ENCODE data around the gene GALNT9. TPM values are rescaled to one million over a fixed set of nuclear protein-coding genes. Genes with fewer than 3 reads are reported as not detected.

GALNT9 gene
- total and polyA plus RNA-seq, 10 donors = 0.20 to 2.4 (median 0.84) TPM

DNA sequence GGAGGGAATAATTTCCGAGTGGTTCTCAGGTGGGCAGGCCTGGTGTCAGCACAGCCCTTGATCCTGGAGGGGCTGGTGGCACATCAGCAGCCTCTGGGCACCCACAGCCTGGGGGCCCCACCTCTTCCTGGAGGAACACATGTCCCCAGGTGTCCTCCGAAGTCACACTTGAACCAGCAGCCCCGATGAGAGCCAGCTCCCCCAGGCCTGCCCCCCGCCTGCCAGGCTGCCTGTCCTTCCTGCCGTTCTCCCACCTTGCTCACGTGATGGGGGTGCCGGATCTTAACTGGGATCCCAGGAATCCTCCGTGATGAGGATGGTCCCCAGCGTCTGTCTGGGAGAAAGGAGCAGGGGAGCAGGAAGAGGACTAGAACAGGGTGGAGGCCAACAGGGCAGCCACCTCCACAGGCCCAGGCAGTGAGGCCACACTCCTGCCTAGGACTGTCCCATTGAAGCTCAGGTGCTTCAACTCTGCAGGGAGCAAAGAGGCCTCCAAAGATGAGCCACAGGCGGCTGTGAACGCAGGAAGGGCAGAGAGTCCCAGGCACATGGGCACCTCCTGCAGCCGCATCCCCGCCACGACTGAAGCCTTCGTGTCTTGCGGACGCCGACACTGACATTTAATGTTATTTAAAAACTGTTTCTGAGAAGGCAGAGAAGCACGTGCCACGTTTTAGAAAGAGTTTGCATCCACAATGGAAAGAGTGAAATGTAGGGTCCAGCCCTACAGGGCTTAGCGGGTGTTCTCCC, 77.5 kb downstream of the GALNT9 start:
- no peak for TF ChIP-seq POLR2A (IDR thresholded peaks at IDR 0.05)
- intact Hi-C loops (cut with DNase I; ENCODE audit: low total_unique reads) = no loop called here
- H3K9me3 ChIP-seq = no peaks in the 10 kb centered on the region
- no peaks in the 10 kb centered on the region for H3K27me3 ChIP-seq (replicated peaks in 1 of 7)
- H3K27ac ChIP-seq = no peak overlapping the region
- WGBS, 5 donors = 89 to 92% (median 91%) methylated on average over 21 of the region's 21 CpGs
- H3K4me3 ChIP-seq = no peak overlapping the region
- no peaks in the 10 kb centered on the region for H3K36me3 ChIP-seq
- no peaks in the 10 kb centered on the region for H3K4me1 ChIP-seq
- no peak for DNase-seq

DNA sequence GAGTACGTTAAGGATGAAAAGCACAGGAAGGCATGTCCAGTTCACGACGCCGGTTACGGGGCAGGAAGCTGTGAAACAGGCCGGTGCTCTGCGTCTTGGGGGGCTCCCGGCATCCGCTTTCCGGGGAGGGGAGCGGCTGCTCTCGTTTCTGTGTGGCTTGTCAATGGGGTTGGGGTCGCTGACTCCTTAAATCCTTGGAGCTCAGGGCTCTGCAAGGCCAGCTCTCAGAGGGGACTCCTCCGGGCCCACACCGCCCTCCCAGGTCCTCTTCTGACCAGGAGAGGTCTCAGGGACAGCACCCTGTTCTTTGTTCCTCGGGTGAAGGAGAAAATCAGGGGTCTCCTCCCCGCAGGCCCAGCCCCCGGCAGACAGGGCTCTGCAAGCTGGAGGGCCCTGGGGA, 78.1 kb downstream of the GALNT9 start:
- TF ChIP-seq POLR2A (IDR thresholded peaks at IDR 0.05) (no peak), POLR2AphosphoS5 (IDR thresholded peaks at IDR 0.05) (no peak)
- TF ChIP-seq, protein P1, sequence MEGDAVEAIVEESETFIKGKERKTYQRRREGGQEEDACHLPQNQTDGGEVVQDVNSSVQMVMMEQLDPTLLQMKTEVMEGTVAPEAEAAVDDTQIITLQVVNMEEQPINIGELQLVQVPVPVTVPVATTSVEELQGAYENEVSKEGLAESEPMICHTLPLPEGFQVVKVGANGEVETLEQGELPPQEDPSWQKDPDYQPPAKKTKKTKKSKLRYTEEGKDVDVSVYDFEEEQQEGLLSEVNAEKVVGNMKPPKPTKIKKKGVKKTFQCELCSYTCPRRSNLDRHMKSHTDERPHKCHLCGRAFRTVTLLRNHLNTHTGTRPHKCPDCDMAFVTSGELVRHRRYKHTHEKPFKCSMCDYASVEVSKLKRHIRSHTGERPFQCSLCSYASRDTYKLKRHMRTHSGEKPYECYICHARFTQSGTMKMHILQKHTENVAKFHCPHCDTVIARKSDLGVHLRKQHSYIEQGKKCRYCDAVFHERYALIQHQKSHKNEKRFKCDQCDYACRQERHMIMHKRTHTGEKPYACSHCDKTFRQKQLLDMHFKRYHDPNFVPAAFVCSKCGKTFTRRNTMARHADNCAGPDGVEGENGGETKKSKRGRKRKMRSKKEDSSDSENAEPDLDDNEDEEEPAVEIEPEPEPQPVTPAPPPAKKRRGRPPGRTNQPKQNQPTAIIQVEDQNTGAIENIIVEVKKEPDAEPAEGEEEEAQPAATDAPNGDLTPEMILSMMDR (IDR thresholded peaks at IDR 0.05 in 8 of 11, conservative IDR thresholded peaks at IDR 0.05 in 3 of 11) = no peak
- Histone ChIP-seq H3K36me3 (no peaks in the 10 kb centered on the region), H3K4me3 (no peak overlapping the region), H3K27ac (no peak overlapping the region), H3K4me1 (no peaks in the 10 kb centered on the region), H3K27me3 (replicated peaks in 1 of 7) (no peaks in the 10 kb centered on the region), H3K9me3 (no peaks in the 10 kb centered on the region)
- intact Hi-C loops (cut with DNase I; ENCODE audit: low total_unique reads) = no loop called here
- 74 to 88% (median 84%) methylated on average over 18 of the region's 18 CpGs for WGBS, 5 donors
- DNase-seq = no peak

GRCh38 chr12:132250707-132251106, 78.7 kb downstream of the GALNT9 start:
- Histone ChIP-seq H3K27ac (no peak overlapping the region), H3K4me1 (no peaks in the 10 kb centered on the region), H3K36me3 (no peaks in the 10 kb centered on the region), H3K27me3 (replicated peaks in 1 of 7) (no peaks in the 10 kb centered on the region), H3K9me3 (no peaks in the 10 kb centered on the region), H3K4me3 (no peak overlapping the region)
- WGBS, 5 donors = 92 to 95% (median 95%) methylated on average over 33 of the region's 33 CpGs
- TF ChIP-seq, protein P1 (IDR thresholded peaks at IDR 0.05 in 8 of 11, conservative IDR thresholded peaks at IDR 0.05 in 3 of 11) = no peak
- no peak for TF ChIP-seq POLR2AphosphoS5 (IDR thresholded peaks at IDR 0.05)
- no peak for TF ChIP-seq POLR2A (IDR thresholded peaks at IDR 0.05)
- intact Hi-C loops (cut with DNase I; ENCODE audit: low total_unique reads) = no loop called here
- DNase-seq = peak; percentile 61

GRCh38 chr12:132249689-132250478, 79.5 kb downstream of the GALNT9 start:
- 88 to 92% (median 91%) methylated on average over 39 of the region's 39 CpGs for WGBS, 5 donors
- H3K27ac ChIP-seq = no peak overlapping the region
- H3K4me1 ChIP-seq = no peaks in the 10 kb centered on the region
- H3K4me3 ChIP-seq = no peak overlapping the region
- TF ChIP-seq, protein P1 (IDR thresholded peaks at IDR 0.05 in 8 of 11, conservative IDR thresholded peaks at IDR 0.05 in 3 of 11) = no peak
- TF ChIP-seq POLR2AphosphoS5 (IDR thresholded peaks at IDR 0.05) (no peak), POLR2A (IDR thresholded peaks at IDR 0.05) (no peak)
- DNase-seq = peak; percentile 55
- no peaks in the 10 kb centered on the region for H3K36me3 ChIP-seq
- H3K27me3 ChIP-seq (replicated peaks in 1 of 7) = no peaks in the 10 kb centered on the region
- intact Hi-C loops (cut with DNase I; ENCODE audit: low total_unique reads) = no loop called here
- H3K9me3 ChIP-seq = no peaks in the 10 kb centered on the region
